Uterus (tissue), 4 donors: ENCODE results near the gene LMAN1L. TPM values are rescaled to one million over a fixed set of nuclear protein-coding genes. Genes with fewer than 3 reads are reported as not detected.

ENCODE experiments used
- DNase-seq, 2 donors: peaks; one replicate each; pipeline ENCODE4 v3.0.0-alpha.2; 2019 to 2020
- H3K27ac ChIP-seq, 2 donors: fragments of 200-600 bp; sonication (generic); 1 replicate in 1 of 2; 2 replicates in 1 of 2; pipeline ENCODE4 v1.5.1; 2016 to 2018
- H3K27me3 ChIP-seq, 2 donors: fragments of 200-600 bp; sonication (generic); one replicate each; pipeline ENCODE4 v1.5.1; 2018 to 2019; ENCODE audit warnings: control low read depth in 1 of 2
- H3K36me3 ChIP-seq, 2 donors: fragments of 200-600 bp; sonication (generic); one replicate each; pipeline ENCODE4 v1.5.1; 2019; ENCODE audit warnings: control low read depth in 1 of 2
- H3K4me1 ChIP-seq, 2 donors: fragments of 200-600 bp; sonication (generic); one replicate each; pipeline ENCODE4 v1.5.1; 2018 to 2019; ENCODE audit warnings: control low read depth in 1 of 2
- H3K4me3 ChIP-seq, 2 donors: fragments of 200-600 bp; sonication (generic); 1 replicate in 1 of 2; 2 replicates in 1 of 2; pipeline ENCODE4 v1.5.1; 2018 to 2019; ENCODE audit warnings: mild to moderate bottlenecking in 1 of 2
- H3K9me3 ChIP-seq, 2 donors: fragments of 200-600 bp; sonication (generic); one replicate each; pipeline ENCODE4 v1.5.1; 2019; ENCODE audit warnings: control low read depth in 1 of 2
- CTCF ChIP-seq, 4 experiments: fragments of 200-600 bp in 2 of 4; fragments of 450-650 bp in 2 of 4; sonication (generic) in 2 of 4; IDR thresholded peaks; one replicate each; pipeline ENCODE4 v1.5.1; 2016 to 2019; ENCODE audit warnings: antibody characterized with exemption in 4 of 4, mild to moderate bottlenecking in 2 of 4, moderate library complexity in 1 of 4
- POLR2A ChIP-seq, 2 donors: fragments of 450-650 bp; IDR thresholded peaks; one replicate each; pipeline ENCODE4 v1.6.1; 2016; ENCODE audit warnings: antibody characterized with exemption in 2 of 2, mild to moderate bottlenecking in 1 of 2, moderate library complexity in 1 of 2
- intact Hi-C: fragments of 100-400 bp; cut with DNase I; formaldehyde crosslinking; loops from one replicate; pipeline ENCODE4 v1.15.1; 2023; ENCODE audit warnings: low total_unique reads
- total RNA-seq, 4 donors: library from RNA; depleted of rRNA in 3 of 4; stranded (reverse); fragments of >200 nt in 3 of 4; gene quantifications; one replicate each; pipeline versions ENCODE4 v1.1.0 to v1.2.4, GENCODE V29; 2014 to 2023
- donor health status: DM: yes; HTN: yes; CAD: no.

The LMAN1L gene
- total RNA-seq, 4 donors from 2014 or later, result 1.5 TPM; not detected in 3

GRCh38 chr15:74817370-74817737 is 4.7 kb downstream of the LMAN1L start:
- Histone ChIP-seq H3K9me3 (no peaks in the 10 kb centered on the region), H3K27ac (no peak overlapping the region), H3K27me3 (no peaks in the 10 kb centered on the region), H3K4me1 (no peaks in the 10 kb centered on the region), H3K4me3 (no peak overlapping the region), H3K36me3 (no peaks in the 10 kb centered on the region)
- intact Hi-C loops, result no loop called here
- DNase-seq, result no peak
- TF ChIP-seq POLR2A (IDR thresholded peaks at IDR 0.05), result no peak
- TF ChIP-seq CTCF (IDR thresholded peaks at IDR 0.05), result no peak

- intact Hi-C loops, result no loop called here
- no peak for TF ChIP-seq POLR2A (IDR thresholded peaks at IDR 0.05)
- no peak for TF ChIP-seq CTCF (IDR thresholded peaks at IDR 0.05)
- H3K27me3 ChIP-seq, result no peaks in the 10 kb centered on the region
- no peak overlapping the region for H3K27ac ChIP-seq
- H3K36me3 ChIP-seq, result no peaks in the 10 kb centered on the region
- H3K9me3 ChIP-seq, result no peaks in the 10 kb centered on the region
- H3K4me1 ChIP-seq, result no peaks in the 10 kb centered on the region
- H3K4me3 ChIP-seq, result no peak overlapping the region
- no peak for DNase-seq
Measured at GRCh38 chr15:74820056-74820455, 7.4 kb downstream of the LMAN1L start.

- Histone ChIP-seq H3K27me3 (no peaks in the 10 kb centered on the region), H3K9me3 (no peaks in the 10 kb centered on the region), H3K4me3 (no peak overlapping the region), H3K4me1 (no peaks in the 10 kb centered on the region), H3K27ac (no peak overlapping the region), H3K36me3 (no peaks in the 10 kb centered on the region)
- TF ChIP-seq POLR2A (IDR thresholded peaks at IDR 0.05) (no peak), CTCF (IDR thresholded peaks at IDR 0.05) (no peak)
- intact Hi-C loops, result no loop called here
- DNase-seq, result no peak
Measured at GRCh38 chr15:74821091-74821789, 8.6 kb downstream of the LMAN1L start.

GRCh38 chr15:74821790-74822158 is 9.1 kb downstream of the LMAN1L start:
- TF ChIP-seq POLR2A (IDR thresholded peaks at IDR 0.05), result no peak
- Histone ChIP-seq H3K4me3 (no peak overlapping the region), H3K9me3 (no peaks in the 10 kb centered on the region), H3K27me3 (no peaks in the 10 kb centered on the region), H3K36me3 (no peaks in the 10 kb centered on the region), H3K27ac (no peak overlapping the region), H3K4me1 (no peaks in the 10 kb centered on the region)
- intact Hi-C loops, result no loop called here
- no peak for DNase-seq

GRCh38 chr15:74822233-74822632 is 9.6 kb downstream of the LMAN1L start:
- H3K4me3 ChIP-seq, result no peak overlapping the region
- intact Hi-C loops, result no loop called here
- no peaks in the 10 kb centered on the region for H3K9me3 ChIP-seq
- H3K27me3 ChIP-seq, result no peaks in the 10 kb centered on the region
- no peaks in the 10 kb centered on the region for H3K36me3 ChIP-seq
- no peak overlapping the region for H3K27ac ChIP-seq
- no peak for TF ChIP-seq POLR2A (IDR thresholded peaks at IDR 0.05)
- no peak for TF ChIP-seq CTCF (IDR thresholded peaks at IDR 0.05)
- no peaks in the 10 kb centered on the region for H3K4me1 ChIP-seq
- DNase-seq, result no peak

GRCh38 chr15:74823324-74823723 is 10.7 kb downstream of the LMAN1L start:
- intact Hi-C loops, result no loop called here
- TF ChIP-seq CTCF (IDR thresholded peaks at IDR 0.05), result no peak
- TF ChIP-seq POLR2A (IDR thresholded peaks at IDR 0.05), result no peak
- no peak for DNase-seq

More at GRCh38 chr15:74823324-74823723, 10.7 kb downstream of the LMAN1L start:
- Histone ChIP-seq H3K4me1 (no peaks in the 10 kb centered on the region), H3K27ac (no peak overlapping the region), H3K27me3 (no peaks in the 10 kb centered on the region), H3K9me3 (no peaks in the 10 kb centered on the region), H3K36me3 (no peaks in the 10 kb centered on the region), H3K4me3 (no peak overlapping the region)
